A549 (cell line): ENCODE results near the gene FOXI3. TPM values are rescaled to one million over a fixed set of nuclear protein-coding genes. Genes with fewer than 3 reads are reported as not detected.
A peak's percentile ranks its signal among the peaks of the same experiment; 100 is the strongest.

Source experiments
- ATAC-seq, 2 experiments: fragments of 200-7000 bp in 1 of 2; fragments of >200 bp in 1 of 2; cut with Nextera tagmentation in 1 of 2; cut with Tn5 transposase in 1 of 2; 3 replicates each; pipeline versions ENCODE4 v1.8.0 to v1.9.1; 2018 to 2020; ENCODE audit warnings: mild to moderate bottlenecking in 1 of 2, moderate library complexity in 1 of 2
- CTCF ChIA-PET: fragments of 300-600 bp; sonication (Branson Sonifier 250); formaldehyde crosslinking; extraction: SDS; loops from one replicate; lab custom pipeline; 2021; ENCODE audit warnings: antibody characterized with exemption, inconsistent platforms; lab: Yijun Ruan, JAX
- POLR2A ChIA-PET: fragments of 350-600 bp; formaldehyde crosslinking; extraction: SDS; loops from one replicate; lab custom pipeline; 2021; ENCODE audit warnings: antibody characterized with exemption, inconsistent platforms; lab: Yijun Ruan, JAX
- DNase-seq, 2 experiments: peaks; one replicate each; pipeline versions ENCODE4 v3.0.0 to v3.0.0-alpha.2; 2011 to 2016; ENCODE audit warnings: low read depth in 1 of 2, low spot score in 1 of 2
- FAIRE-seq: peaks from 2 replicates; lab custom pipeline; 2011; peaks lifted over from hg19 to GRCh38; lab: Jason Lieb, UNC
- H3K27ac ChIP-seq, 2 experiments: fragments of >200 bp; sonication (Bioruptor Twin); formaldehyde crosslinking; 3 replicates each; pipeline ENCODE4 v1.5.1; 2016 to 2017
- H3K4me1 ChIP-seq: fragments of >200 bp; sonication (Bioruptor Twin); formaldehyde crosslinking; 3 replicates; pipeline ENCODE4 v1.6.1; 2016
- H3K4me2 ChIP-seq: fragments of >200 bp; sonication (Bioruptor Twin); formaldehyde crosslinking; 3 replicates; pipeline ENCODE4 v1.6.1; 2016
- H3K4me3 ChIP-seq: fragments of >200 bp; sonication (Bioruptor Twin); formaldehyde crosslinking; 3 replicates; pipeline ENCODE4 v1.5.1; 2016
- H3K9me3 ChIP-seq: fragments of >200 bp; sonication (Bioruptor Twin); formaldehyde crosslinking; 3 replicates; pipeline ENCODE4 v1.6.1; 2016
- BHLHE40 ChIP-seq: IDR thresholded peaks from 2 replicates; pipeline ENCODE4 v1.6.1; 2012; ENCODE audit warnings: low read depth, low read length, inconsistent platforms
- CBX2 ChIP-seq: fragments of 200-600 bp; sonication (generic); IDR thresholded peaks from 2 replicates; pipeline ENCODE4 v1.6.1; 2016; ENCODE audit warnings: low read depth, mild to moderate bottlenecking, borderline replicate concordance
- CEBPB ChIP-seq, 2 experiments: fragments of >200 bp in 1 of 2; sonication (Bioruptor Twin) in 1 of 2; formaldehyde crosslinking in 1 of 2; IDR thresholded peaks; 2 replicates each; pipeline ENCODE4 v1.6.1; 2012 to 2016
- CTCF ChIP-seq: fragments of >200 bp; sonication (Bioruptor Twin); formaldehyde crosslinking; IDR thresholded peaks from 3 replicates; pipeline ENCODE4 v1.5.1; 2016
- EP300 ChIP-seq, 2 experiments: fragments of >200 bp; sonication (Bioruptor Twin); formaldehyde crosslinking; IDR thresholded peaks; 2 replicates in 1 of 2; 3 replicates in 1 of 2; pipeline ENCODE4 v1.6.1; 2016 to 2017
- ESRRA ChIP-seq: fragments of 150-350 bp; IDR thresholded peaks from 2 replicates; pipeline ENCODE4 v1.6.1; 2014; ENCODE audit warnings: mild to moderate bottlenecking, low read length, borderline replicate concordance
- FOSB ChIP-seq: fragments of 250-450 bp; sonication (Bioruptor Pico); IDR thresholded peaks from 2 replicates; pipeline ENCODE4 v1.5.0; 2020; ENCODE audit warnings: mild to moderate bottlenecking, moderate library complexity
- FOSL2 ChIP-seq, 2 experiments: fragments of 450-650 bp in 1 of 2; fragments of >200 bp in 1 of 2; sonication (Bioruptor Twin) in 1 of 2; formaldehyde crosslinking; IDR thresholded peaks; 2 replicates each; pipeline versions ENCODE4 v1.5.0 to v1.6.1; 2016 to 2020; ENCODE audit warnings: mild to moderate bottlenecking in 1 of 2, moderate library complexity in 1 of 2
- HES2 ChIP-seq: fragments of >200 bp; sonication (Bioruptor Twin); formaldehyde crosslinking; IDR thresholded peaks from 2 replicates; pipeline ENCODE4 v1.6.1; 2016
- JUN ChIP-seq, 2 experiments: fragments of >200 bp; sonication (Bioruptor Twin); formaldehyde crosslinking; IDR thresholded peaks; 2 replicates in 1 of 2; 3 replicates in 1 of 2; pipeline ENCODE4 v1.6.1; 2016 to 2017
- KDM1A ChIP-seq: fragments of 200-600 bp; sonication (generic); IDR thresholded peaks from 2 replicates; pipeline ENCODE4 v1.6.1; 2016; ENCODE audit warnings: low read depth, mild to moderate bottlenecking
- MAFK ChIP-seq: fragments of 450-650 bp; IDR thresholded peaks from 2 replicates; pipeline ENCODE4 v1.6.1; 2014; ENCODE audit not compliant: partially characterized antibody
- MAZ ChIP-seq: fragments of 150-350 bp; IDR thresholded peaks from 2 replicates; pipeline ENCODE4 v1.6.1; 2014; ENCODE audit warnings: antibody characterized with exemption, low read depth, low read length, borderline replicate concordance
- RAD21 ChIP-seq, 2 experiments: fragments of >200 bp in 1 of 2; sonication (Bioruptor Twin) in 1 of 2; formaldehyde crosslinking in 1 of 2; IDR thresholded peaks in 1 of 2; conservative IDR thresholded peaks in 1 of 2; 2 replicates in 1 of 2; 3 replicates in 1 of 2; pipeline ENCODE4 v1.6.1; 2012 to 2018; ENCODE audit warnings: inconsistent platforms in 1 of 2
- RARB ChIP-seq: fragments of 250-450 bp; sonication (Bioruptor Pico); IDR thresholded peaks from 2 replicates; pipeline ENCODE4 v1.8.0; 2021; ENCODE audit warnings: mild to moderate bottlenecking, moderate library complexity
- RNF2 ChIP-seq: fragments of 200-600 bp; sonication (generic); IDR thresholded peaks from 2 replicates; pipeline ENCODE4 v1.6.1; 2016; ENCODE audit warnings: low read depth, mild to moderate bottlenecking, antibody characterized with exemption, moderate library complexity, borderline replicate concordance
- SREBF2 ChIP-seq: fragments of 450-650 bp; IDR thresholded peaks from 2 replicates; pipeline ENCODE4 v1.6.1; 2014; ENCODE audit warnings: mild to moderate bottlenecking, moderate library complexity
- TFCP2L1 ChIP-seq: fragments of 250-450 bp; sonication (Bioruptor Pico); IDR thresholded peaks from 2 replicates; pipeline ENCODE4 v1.5.0; 2021; ENCODE audit warnings: mild to moderate bottlenecking
- WGBS: methylation state at CpG from one replicate; pipeline ENCODE4 v1.1.6; 2017; ENCODE audit errors: missing lambda C conversion rate; 5-methylcytosine and 5-hydroxymethylcytosine counted together
- polyA plus RNA-seq, 4 experiments: library from polyadenylated mRNA; depleted of rRNA in 3 of 4; stranded (reverse); fragments of >200 nt; fragmentation: RNase III in 1 of 4; extraction: RNeasy Plus Mini Kit Qiagen cat#74134 plus additional on column Dnase treatment in 1 of 4; gene quantifications; 2 replicates in 3 of 4; 3 replicates in 1 of 4; pipeline ENCODE4 v1.2.3, GENCODE V29; 2011 to 2017
- TF ChIP-seq, protein P1 (sequence below): IDR thresholded peaks from 2 replicates; pipeline ENCODE4 v1.6.1; 2012
- TF ChIP-seq, protein P2 (sequence below): IDR thresholded peaks from 2 replicates; pipeline ENCODE4 v1.6.1; 2012; ENCODE audit warnings: low read depth, borderline replicate concordance

Gene FOXI3
- polyA plus RNA-seq, 2 of the 4 experiments (the other 2 are of a cell fraction), result not detected

- Histone ChIP-seq H3K4me2 (no peak overlapping the region), H3K9me3 (no peaks in the 10 kb centered on the region), H3K4me1 (no peaks in the 10 kb centered on the region)
- CTCF ChIA-PET, result interaction anchor here (1.6 kb wide), 1 partner anchor 10 kb away, joined by 4 read pairs; no protein-coding TSS in a partner anchor
- FAIRE-seq, result no peak
- 0 out of 6 replicates have a peak, but pooled peaks of 1 of the 2 experiments have one; percentile 38 for ATAC-seq
- 60% methylated on average over 2 of the region's 2 CpGs for WGBS
- POLR2A ChIA-PET, result no interaction called here
- TF ChIP-seq CEBPB (IDR thresholded peaks at IDR 0.05), result no peak
- TF ChIP-seq RAD21 (conservative IDR thresholded peaks at IDR 0.05 in 1 of 2, IDR thresholded peaks at IDR 0.05 in 1 of 2), result peak in 1 of 2 experiments; percentile 16; a peak in 1 of 5 replicates
- TF ChIP-seq, all 56 proteins: peak for 1
- peak in 1 of 2 experiments; percentile 10 for DNase-seq
- Histone ChIP-seq H3K27ac (no peak overlapping the region), H3K4me3 (no peak overlapping the region)
These were observed 36.7 kb upstream of the FOXI3 start for GRCh38 chr2:88489181-88489580.

DNA sequence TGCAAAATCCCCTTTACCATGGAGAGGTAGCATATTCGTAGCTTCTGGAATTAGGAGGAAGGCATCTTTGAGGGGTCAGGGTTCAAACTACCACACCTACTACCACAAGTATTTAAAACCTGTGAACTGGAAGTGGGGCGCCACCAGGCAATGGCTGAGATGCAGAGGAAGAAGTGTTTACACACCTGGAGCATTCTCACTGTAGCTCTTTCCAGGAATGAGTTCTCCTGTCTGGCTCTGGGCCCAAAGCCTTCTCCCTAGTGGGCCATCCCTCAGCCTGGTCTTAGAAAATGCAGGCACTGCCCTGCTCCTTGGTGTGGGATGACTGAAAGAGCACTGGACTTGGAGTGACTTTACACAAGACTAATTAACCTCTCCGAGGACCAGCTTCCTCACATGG lies 30.7 kb upstream of the FOXI3 start:
- no peak for FAIRE-seq
- CTCF ChIA-PET, result interaction anchor here (1.3 kb wide), 1 partner anchor 28 kb away, joined by 3 read pairs; no protein-coding TSS in a partner anchor
- no peaks in the 10 kb centered on the region for H3K9me3 ChIP-seq
- TF ChIP-seq HES2, result no peak
- TF ChIP-seq KDM1A, result no peak
- TF ChIP-seq RNF2, result no peak
- no peak for TF ChIP-seq MAZ
- TF ChIP-seq, protein P1, sequence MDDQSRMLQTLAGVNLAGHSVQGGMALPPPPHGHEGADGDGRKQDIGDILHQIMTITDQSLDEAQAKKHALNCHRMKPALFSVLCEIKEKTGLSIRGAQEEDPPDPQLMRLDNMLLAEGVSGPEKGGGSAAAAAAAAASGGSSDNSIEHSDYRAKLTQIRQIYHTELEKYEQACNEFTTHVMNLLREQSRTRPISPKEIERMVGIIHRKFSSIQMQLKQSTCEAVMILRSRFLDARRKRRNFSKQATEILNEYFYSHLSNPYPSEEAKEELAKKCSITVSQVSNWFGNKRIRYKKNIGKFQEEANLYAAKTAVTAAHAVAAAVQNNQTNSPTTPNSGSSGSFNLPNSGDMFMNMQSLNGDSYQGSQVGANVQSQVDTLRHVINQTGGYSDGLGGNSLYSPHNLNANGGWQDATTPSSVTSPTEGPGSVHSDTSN, result no peak
- TF ChIP-seq, protein P2, sequence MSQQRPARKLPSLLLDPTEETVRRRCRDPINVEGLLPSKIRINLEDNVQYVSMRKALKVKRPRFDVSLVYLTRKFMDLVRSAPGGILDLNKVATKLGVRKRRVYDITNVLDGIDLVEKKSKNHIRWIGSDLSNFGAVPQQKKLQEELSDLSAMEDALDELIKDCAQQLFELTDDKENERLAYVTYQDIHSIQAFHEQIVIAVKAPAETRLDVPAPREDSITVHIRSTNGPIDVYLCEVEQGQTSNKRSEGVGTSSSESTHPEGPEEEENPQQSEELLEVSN, result no peak
- no peak for TF ChIP-seq BHLHE40
- no peak for TF ChIP-seq TFCP2L1 (CRISPR knock-in tag)
- no peak for TF ChIP-seq ESRRA
- no peak for TF ChIP-seq EP300 (IDR thresholded peaks at IDR 0.05)
- TF ChIP-seq CBX2, result no peak
- TF ChIP-seq FOSB (CRISPR knock-in tag), result no peak
- TF ChIP-seq JUN (IDR thresholded peaks at IDR 0.05), result no peak
- H3K4me3 ChIP-seq, result no peak overlapping the region
- H3K4me1 ChIP-seq, result 0 out of 3 replicates have a peak, but pooled peaks cover 3% of the 10 kb centered on the region
- POLR2A ChIA-PET, result interaction anchor here (0.6 kb wide), 1 partner anchor 32 kb away, joined by 3 read pairs; no protein-coding TSS in a partner anchor
- H3K4me2 ChIP-seq, result no peak overlapping the region
- DNase-seq, result no peak
- whole genome bisulfite sequencing, result 44% methylated on average over 3 of the region's 3 CpGs
- no peak for ATAC-seq
- no peak overlapping the region for H3K27ac ChIP-seq

GRCh38 chr2:88481691-88482336 lies 29.3 kb upstream of the FOXI3 start:
- Histone ChIP-seq H3K9me3 (no peaks in the 10 kb centered on the region), H3K27ac (no peak overlapping the region)
- POLR2A ChIA-PET, result no interaction called here
- TF ChIP-seq MAFK (no peak), CTCF (no peak), RARB (CRISPR knock-in tag) (no peak), FOSB (CRISPR knock-in tag) (no peak), SREBF2 (no peak), FOSL2 (IDR thresholded peaks at IDR 0.05) (no peak), FOSL2 (CRISPR knock-in tag; IDR thresholded peaks at IDR 0.05) (no peak)
- TF ChIP-seq, all 56 proteins: peak for 0
- 37% methylated on average over 8 of the region's 8 CpGs for WGBS
- DNase-seq (peak in 1 of 2 experiments; percentile 51), FAIRE-seq (no peak), ATAC-seq (peak; percentile 63 to 77; a peak in 4 of 6 replicates)
- Histone ChIP-seq H3K4me2 (peak overlapping the region; percentile 23; the same call in 1 of the 3 replicates), H3K4me3 (no peak overlapping the region), H3K4me1 (0 out of 3 replicates have a peak, but pooled peaks cover 3% of the 10 kb centered on the region)
- CTCF ChIA-PET, result no interaction called here
